ENCODE measurements around the gene LST1.

DNA sequence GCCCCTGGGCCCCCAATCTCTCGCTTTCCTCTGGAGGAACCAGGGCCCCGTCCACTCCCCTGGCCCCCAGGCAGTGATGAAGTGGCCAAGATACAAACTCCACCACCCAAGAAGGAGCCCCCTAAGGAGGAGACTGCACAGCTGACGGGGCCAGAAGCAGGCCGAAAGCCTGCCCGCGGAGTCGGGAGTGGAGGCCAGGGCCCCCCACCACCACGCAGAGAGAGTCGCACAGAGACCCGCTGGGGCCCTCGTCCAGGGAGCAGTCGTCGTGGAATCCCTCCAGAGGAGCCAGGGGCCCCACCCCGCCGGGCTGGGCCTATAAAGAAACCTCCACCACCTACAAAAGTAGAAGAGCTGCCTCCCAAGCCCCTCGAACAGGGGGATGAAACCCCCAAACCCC is 45.1 kb downstream of the LST1 start:
- TF ChIP-seq, protein P1, sequence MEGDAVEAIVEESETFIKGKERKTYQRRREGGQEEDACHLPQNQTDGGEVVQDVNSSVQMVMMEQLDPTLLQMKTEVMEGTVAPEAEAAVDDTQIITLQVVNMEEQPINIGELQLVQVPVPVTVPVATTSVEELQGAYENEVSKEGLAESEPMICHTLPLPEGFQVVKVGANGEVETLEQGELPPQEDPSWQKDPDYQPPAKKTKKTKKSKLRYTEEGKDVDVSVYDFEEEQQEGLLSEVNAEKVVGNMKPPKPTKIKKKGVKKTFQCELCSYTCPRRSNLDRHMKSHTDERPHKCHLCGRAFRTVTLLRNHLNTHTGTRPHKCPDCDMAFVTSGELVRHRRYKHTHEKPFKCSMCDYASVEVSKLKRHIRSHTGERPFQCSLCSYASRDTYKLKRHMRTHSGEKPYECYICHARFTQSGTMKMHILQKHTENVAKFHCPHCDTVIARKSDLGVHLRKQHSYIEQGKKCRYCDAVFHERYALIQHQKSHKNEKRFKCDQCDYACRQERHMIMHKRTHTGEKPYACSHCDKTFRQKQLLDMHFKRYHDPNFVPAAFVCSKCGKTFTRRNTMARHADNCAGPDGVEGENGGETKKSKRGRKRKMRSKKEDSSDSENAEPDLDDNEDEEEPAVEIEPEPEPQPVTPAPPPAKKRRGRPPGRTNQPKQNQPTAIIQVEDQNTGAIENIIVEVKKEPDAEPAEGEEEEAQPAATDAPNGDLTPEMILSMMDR (IDR thresholded peaks at IDR 0.05): no peak
- TF ChIP-seq EZH2 (IDR thresholded peaks at IDR 0.05) (no peak), EZH2phosphoT487 (IDR thresholded peaks at IDR 0.05) (no peak)
